Fibroblast of gingiva (primary cell): ENCODE data around the gene ZBTB2.
A peak's percentile ranks its signal among the peaks of the same experiment; 100 is the strongest.
"Not testable (repeated sequence)": the region's sequence is repeated elsewhere in the genome, so short reads cannot be mapped to it uniquely, and the experiment has no call there.

ENCODE experiments used
- DNase-seq: peaks from one replicate; pipeline ENCODE4 v3.0.0-alpha.2; 2011; ENCODE audit warnings: low read depth

ZBTB2 gene

GRCh38 chr6:151327101-151327500 is 64.3 kb downstream of the ZBTB2 start:
- no peak for DNase-seq

DNA sequence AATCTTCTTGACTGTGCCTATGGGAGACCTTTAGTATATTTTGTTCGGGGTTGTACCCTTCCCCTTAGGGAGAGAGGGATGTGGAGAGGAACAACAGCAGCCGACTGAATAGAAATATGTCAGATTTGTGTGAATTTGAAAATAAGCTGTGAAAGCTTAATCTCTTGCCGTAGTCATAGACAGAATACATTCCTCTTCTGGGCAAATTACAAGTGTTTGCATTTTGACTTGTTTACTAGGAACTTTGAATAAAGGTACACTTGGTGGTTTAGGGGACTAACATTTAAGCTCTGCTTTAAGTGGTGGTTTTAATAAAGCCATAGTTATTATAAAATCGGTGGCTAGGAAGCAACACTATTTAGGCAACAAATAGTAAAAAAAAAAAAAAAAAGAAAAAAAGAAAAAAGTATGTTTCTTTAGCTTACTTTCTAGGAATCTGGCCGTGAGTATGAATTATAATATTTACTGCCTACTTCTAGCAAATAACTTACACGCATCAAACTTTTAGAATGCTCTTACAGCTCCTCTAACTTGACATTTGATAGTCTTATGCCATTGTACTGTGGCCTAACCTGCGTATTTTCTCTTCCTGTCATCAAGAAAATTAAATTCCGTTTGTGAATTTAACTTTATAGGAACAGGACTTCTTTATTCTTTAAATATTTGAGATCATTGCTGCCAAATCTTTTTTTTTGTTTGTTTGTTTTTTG is 65.1 kb downstream of the ZBTB2 start:
- DNase-seq: no peak

DNA sequence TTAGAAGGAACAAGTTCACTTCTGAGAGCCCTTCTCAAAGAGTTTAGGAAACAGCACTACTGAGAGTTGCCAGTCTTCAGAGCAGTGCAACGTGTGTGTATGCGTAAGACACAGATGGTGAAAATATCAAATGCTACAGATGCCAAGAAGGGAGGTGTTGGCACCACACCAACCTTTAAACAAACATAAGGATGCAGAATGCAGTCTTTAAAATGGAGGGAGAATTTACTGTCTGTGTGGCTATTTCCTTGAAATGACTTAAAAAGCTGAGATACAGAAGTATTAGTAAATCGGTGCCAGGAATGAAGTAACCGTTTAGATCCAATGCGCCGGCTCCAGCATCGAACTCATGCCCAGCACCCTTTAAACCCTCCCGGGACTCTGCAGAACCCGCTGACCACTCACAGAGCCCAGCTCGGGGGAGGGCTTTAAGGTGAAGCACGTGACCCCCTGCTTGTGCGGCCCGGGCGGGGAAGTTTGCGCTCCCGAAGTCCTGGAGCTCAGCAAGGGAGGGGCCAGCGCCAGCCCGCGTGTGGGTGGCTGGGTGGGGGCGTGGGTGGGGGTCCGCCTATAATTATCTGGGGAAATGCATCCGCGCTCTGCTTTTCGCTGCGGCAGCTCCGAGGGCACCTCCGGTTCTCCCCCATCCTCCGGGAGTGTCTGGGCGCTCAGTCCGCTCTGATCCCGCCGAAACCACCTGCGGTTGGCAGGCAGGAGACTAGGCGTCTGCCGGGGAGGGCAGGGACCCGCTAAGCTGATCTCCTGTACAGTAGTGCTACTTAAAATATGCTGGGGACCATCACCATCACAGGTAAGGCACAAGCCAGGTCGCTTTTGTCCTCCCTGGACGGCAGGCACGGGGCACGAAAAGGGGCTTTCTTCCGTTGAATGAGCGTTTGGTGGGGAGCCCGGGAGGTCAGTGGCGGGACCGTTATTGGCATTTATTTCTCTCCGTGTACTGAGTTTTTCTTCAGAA is 66.0 kb downstream of the ZBTB2 start:
- peak; percentile 80 for DNase-seq

DNA sequence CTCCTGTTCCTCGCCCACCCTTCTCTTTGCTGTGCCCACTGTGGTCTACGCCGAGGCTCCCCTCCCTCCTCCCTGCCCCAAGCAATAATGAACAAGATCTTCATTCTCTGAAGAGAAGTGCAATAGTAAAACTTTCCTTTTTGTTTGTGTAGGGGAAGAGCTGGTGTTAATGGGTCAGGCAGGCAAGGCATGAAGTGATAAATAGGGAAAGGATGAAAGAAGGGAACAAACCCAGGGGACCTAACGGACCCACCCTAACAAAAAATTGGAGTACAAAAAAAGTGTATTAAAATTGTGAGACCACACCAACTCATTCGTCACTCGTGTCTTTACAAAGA is 66.9 kb downstream of the ZBTB2 start:
- DNase-seq: no peak

DNA sequence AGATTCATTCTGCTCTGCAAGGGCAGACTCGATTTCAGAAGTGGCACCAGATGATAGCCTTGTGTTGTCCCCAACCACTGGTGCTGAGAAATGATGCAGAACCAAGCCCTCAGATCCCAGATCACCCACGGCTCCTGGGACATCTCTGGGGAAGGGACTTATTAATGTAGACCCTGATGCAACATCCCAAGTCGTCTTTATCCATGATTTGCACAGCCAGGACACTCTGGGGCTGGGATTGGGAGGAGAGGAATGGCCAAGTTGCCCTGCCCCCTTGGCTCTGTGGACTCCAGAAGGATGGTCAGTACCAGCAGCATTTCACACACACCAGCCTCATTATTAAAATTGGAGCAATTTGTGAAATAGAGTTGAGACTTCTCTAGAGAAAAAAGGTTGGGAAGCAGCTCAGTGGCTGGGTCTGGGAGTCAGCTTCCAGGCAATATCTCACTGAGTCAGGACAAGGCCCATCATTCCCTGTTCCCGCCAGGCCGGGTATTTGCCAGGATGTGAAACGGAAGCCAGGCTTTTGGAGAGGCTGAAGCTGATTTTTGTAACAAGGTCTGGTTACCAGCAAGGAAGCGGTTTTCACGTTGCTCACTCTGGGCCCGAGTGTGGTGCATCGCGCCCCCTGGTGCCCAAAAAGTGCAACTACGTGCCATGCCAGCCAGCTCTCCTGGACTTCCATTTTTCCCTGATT is 67.4 kb downstream of the ZBTB2 start:
- peak; percentile 88 for DNase-seq

DNA sequence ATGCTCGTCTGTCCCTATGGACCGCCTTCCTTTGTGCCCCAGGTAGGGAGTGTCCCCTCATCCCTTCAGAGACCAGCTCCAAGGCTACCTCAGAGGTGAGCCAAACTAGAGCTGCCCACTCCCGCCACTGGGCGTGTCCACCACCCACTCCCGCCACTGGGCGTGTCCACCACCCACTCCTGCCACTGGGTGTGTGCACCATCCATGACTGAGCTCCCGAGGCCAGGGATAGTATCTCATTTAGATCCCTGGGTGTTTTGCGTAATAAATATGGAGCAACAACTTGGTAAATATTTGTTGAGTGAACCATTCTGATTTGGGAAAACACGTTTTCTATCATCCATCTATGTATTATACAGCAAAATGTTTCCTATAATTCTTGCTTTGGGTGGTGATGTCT is 68.8 kb downstream of the ZBTB2 start:
- DNase-seq: no peak

DNA sequence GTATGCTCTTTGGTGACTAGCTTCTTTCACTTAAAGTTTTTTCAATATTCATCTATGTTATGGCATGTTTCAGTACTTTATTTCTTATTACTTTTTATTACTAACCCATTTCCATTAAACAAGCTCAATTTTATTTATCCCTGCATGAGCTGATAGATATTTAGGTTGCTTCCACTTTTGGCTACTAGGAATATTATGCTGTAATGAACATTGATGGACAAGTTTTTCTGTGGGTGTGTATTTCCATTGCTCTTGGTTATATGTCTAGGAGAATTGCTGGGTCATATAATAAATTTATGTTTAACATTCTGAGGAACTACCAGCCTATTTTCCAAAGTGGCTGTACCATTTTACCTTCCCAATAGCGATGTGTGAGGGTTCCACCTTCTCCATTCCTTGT is 69.9 kb downstream of the ZBTB2 start:
- no peak for DNase-seq

GRCh38 chr6:151320140-151320539 is 71.2 kb downstream of the ZBTB2 start:
- DNase-seq: no peak

DNA sequence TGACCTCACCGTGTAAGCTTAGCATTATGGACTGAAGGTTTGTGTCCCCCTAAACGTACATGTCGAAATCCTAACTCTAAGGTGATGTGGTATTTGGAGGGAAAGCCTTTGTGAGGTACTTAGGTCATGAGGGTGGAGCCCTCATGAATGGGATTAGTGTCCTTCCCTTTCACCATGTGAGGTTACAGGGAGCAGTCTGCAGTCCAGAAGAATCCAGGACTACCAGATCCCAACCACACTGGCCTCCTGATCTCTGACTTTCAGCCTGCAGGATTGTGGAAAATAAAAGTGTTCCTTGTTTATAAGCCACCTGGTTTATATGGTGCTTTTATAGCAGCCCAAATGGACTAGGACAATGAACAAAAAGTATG is 73.4 kb downstream of the ZBTB2 start:
- DNase-seq: no peak

GRCh38 chr6:151317103-151317994 is 74.0 kb downstream of the ZBTB2 start:
- DNase-seq: peak; percentile 79

GRCh38 chr6:151315661-151316060 is 75.7 kb downstream of the ZBTB2 start:
- not testable (repeated sequence) for DNase-seq
